Lower leg skin (tissue), 3 donors: Measurements from ENCODE around the gene FTO.

Source experiments
- CTCF ChIP-seq, 3 donors: fragments of 450-650 bp; IDR thresholded peaks; one replicate each; pipeline ENCODE4 v1.5.1; 2016; ENCODE audit warnings: antibody characterized with exemption in 3 of 3, mild to moderate bottlenecking in 3 of 3, moderate library complexity in 2 of 3
- POLR2A ChIP-seq, 2 donors: fragments of 450-650 bp; IDR thresholded peaks; one replicate each; pipeline ENCODE4 v1.6.1; 2016 to 2017; ENCODE audit warnings: antibody characterized with exemption in 2 of 2, mild to moderate bottlenecking in 1 of 2, moderate library complexity in 1 of 2

GRCh38 chr16:53744449-53744848 lies 40.5 kb downstream of the FTO start:
- TF ChIP-seq POLR2A (IDR thresholded peaks at IDR 0.05) (no peak), CTCF (IDR thresholded peaks at IDR 0.05) (no peak)
